HUES48 (cell line): ENCODE measurements around the gene GRB10.

Experiments
- H3K27ac ChIP-seq: one replicate; pipeline ENCODE4 v1.7.0; 2013; ENCODE audit warnings: low read depth, low read length, inconsistent platforms
- H3K27me3 ChIP-seq: 2 replicates; pipeline ENCODE4 v1.6.1; 2013; ENCODE audit warnings: mild to moderate bottlenecking, low read length; ENCODE audit not compliant: control insufficient read depth, insufficient read depth
- H3K36me3 ChIP-seq: 2 replicates; pipeline ENCODE4 v1.6.1; 2013; ENCODE audit warnings: low read length; ENCODE audit not compliant: control insufficient read depth, insufficient read depth
- H3K4me1 ChIP-seq: 2 replicates; pipeline ENCODE4 v1.6.1; 2013; ENCODE audit warnings: mild to moderate bottlenecking, low read length; ENCODE audit not compliant: control insufficient read depth, insufficient read depth
- H3K4me3 ChIP-seq: 2 replicates; pipeline ENCODE4 v1.5.1; 2013; ENCODE audit warnings: mild to moderate bottlenecking, low read depth, low read length
- H3K9ac ChIP-seq: 2 replicates; pipeline ENCODE4 v1.6.1; 2013; ENCODE audit warnings: mild to moderate bottlenecking, low read depth, low read length, moderate library complexity
- H3K9me3 ChIP-seq: 2 replicates; pipeline ENCODE4 v1.6.1; 2013; ENCODE audit warnings: low read length; ENCODE audit not compliant: control insufficient read depth, insufficient read depth

GRB10 gene

DNA sequence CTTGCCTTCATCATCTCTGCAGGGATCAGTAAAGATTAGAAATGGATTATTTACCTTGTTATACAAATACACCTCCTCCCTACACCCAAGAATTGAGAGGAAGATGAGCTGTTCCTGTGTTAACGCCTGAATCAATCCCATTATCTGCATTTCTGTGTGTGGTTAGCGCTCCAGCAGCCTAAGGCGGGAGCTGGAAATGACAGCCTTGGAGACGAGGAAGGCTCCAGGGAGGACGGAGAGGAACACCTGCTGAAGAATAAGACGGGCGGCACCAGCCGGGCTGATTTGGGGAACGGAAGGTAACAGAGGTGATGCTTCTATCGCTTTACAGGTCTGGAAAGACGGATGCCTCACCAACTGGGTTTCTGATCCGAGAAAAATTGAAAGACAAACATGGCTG lies 183.3 kb downstream of the GRB10 start:
- no peak overlapping the region for H3K27ac ChIP-seq
- H3K4me3 ChIP-seq = no peak overlapping the region
- peaks cover 78% of the 10 kb centered on the region for H3K36me3 ChIP-seq
- H3K4me1 ChIP-seq = peaks cover 10% of the 10 kb centered on the region
- H3K9me3 ChIP-seq = no peaks in the 10 kb centered on the region
- no peaks in the 10 kb centered on the region for H3K27me3 ChIP-seq
- no peak overlapping the region for H3K9ac ChIP-seq

GRCh38 chr7:50598460-50599343 lies 184.0 kb downstream of the GRB10 start:
- H3K9me3 ChIP-seq = no peaks in the 10 kb centered on the region
- H3K9ac ChIP-seq = no peak overlapping the region
- peaks cover 77% of the 10 kb centered on the region for H3K36me3 ChIP-seq
- no peak overlapping the region for H3K27ac ChIP-seq
- no peaks in the 10 kb centered on the region for H3K27me3 ChIP-seq
- H3K4me3 ChIP-seq = no peak overlapping the region
- H3K4me1 ChIP-seq = peaks cover 10% of the 10 kb centered on the region

DNA sequence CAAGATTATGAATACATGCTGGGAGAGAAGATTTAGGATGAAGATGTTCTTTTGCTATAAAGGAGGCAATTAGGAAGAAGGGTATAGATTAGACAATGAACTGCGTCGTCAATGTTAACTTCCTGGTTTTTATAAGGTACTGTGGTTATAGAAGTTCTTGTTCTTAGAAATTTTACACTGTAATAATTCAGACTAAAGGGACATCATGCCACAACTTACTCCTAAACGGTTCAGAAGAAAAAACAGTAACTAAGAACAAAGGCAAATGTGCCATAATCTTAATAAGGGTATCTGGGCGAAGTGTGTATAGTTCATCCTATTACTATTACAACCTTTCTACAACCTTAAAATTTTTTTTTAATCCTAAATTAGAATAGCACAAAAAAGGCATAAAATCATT lies 186.2 kb downstream of the GRB10 start:
- Histone ChIP-seq H3K27me3 (no peaks in the 10 kb centered on the region), H3K4me3 (no peak overlapping the region), H3K27ac (no peak overlapping the region), H3K9ac (no peak overlapping the region), H3K4me1 (no peaks in the 10 kb centered on the region), H3K36me3 (peaks cover 76% of the 10 kb centered on the region), H3K9me3 (no peaks in the 10 kb centered on the region)

DNA sequence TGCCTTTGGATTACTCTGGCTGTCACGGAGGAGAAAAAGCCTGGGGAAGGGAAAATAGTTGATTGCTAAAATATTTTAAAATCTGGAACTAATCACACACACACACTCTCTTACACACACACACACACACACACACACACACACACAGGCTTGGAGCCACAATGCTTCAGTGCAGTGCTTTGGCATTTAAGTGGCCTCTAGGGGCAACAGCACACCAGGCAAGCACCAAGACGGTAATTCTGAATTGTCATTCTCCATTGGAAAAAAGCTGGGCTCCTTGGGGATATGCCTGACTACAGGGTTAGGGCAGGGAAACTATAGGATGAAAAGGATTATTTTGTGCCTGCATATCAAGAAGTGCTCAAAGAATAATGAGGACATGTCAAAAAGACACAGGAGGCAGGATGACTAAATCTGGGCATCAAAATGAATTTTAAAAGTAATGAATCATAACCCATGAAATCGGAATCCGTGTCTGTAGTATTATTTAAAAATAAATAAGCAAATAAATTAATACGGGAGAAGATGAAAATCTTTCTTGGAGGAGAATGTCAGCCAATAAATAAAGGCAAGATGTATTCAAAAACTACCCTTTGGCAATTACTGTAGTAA lies 187.1 kb downstream of the GRB10 start:
- Histone ChIP-seq H3K9me3 (no peaks in the 10 kb centered on the region), H3K27me3 (no peaks in the 10 kb centered on the region), H3K9ac (no peak overlapping the region), H3K27ac (no peak overlapping the region), H3K36me3 (peaks cover 71% of the 10 kb centered on the region), H3K4me1 (no peaks in the 10 kb centered on the region), H3K4me3 (no peak overlapping the region)

DNA sequence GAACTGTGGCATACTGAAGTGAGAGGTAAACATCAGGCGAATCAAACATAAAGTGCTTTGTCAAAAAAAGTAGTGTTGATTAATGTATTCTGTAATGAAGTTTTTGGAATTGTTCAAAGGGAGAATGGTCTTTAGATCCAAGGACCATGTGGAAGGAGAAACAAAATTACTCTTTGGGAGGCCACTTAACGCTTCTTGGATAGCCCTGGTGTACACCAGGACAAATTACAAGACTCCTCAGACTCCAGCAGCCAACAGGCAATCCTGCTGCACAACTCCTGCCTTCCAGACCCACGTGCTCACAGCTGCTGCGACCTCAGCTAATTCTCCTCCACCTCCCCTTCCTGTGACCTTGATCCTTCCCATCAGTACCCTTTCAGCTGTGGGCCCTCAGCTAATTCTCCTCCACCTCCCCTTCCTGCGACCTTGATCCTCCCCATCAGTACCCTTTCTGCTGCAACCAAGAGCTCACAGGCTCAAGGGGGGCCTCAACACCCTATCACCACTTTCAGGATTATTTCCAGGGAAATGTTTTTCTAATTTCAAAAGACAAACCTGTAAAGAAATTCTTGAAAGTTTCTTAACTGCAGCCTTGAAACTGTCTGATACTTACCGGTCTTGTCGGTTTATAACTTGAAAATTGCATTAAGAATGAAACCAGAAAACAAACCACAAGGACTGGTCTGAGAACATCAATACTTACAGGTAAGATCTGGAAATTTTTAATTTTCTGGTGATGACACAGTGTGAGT lies 187.8 kb downstream of the GRB10 start:
- H3K9me3 ChIP-seq = no peaks in the 10 kb centered on the region
- H3K27me3 ChIP-seq = no peaks in the 10 kb centered on the region
- H3K9ac ChIP-seq = no peak overlapping the region
- H3K4me3 ChIP-seq = no peak overlapping the region
- peaks cover 65% of the 10 kb centered on the region for H3K36me3 ChIP-seq
- no peak overlapping the region for H3K27ac ChIP-seq
- no peaks in the 10 kb centered on the region for H3K4me1 ChIP-seq

- H3K27ac ChIP-seq = no peak overlapping the region
- H3K36me3 ChIP-seq = peaks cover 62% of the 10 kb centered on the region
- H3K27me3 ChIP-seq = no peaks in the 10 kb centered on the region
Measured at GRCh38 chr7:50594136-50594535, 188.6 kb downstream of the GRB10 start.

GRCh38 chr7:50592940-50593339 lies 189.8 kb downstream of the GRB10 start:
- no peak overlapping the region for H3K9ac ChIP-seq
- H3K27ac ChIP-seq = no peak overlapping the region
- no peaks in the 10 kb centered on the region for H3K9me3 ChIP-seq
- H3K4me3 ChIP-seq = no peak overlapping the region
- H3K36me3 ChIP-seq = peaks cover 52% of the 10 kb centered on the region
- no peaks in the 10 kb centered on the region for H3K27me3 ChIP-seq
- no peaks in the 10 kb centered on the region for H3K4me1 ChIP-seq

More at GRCh38 chr7:50594136-50594535, 188.6 kb downstream of the GRB10 start:
- Histone ChIP-seq H3K9me3 (no peaks in the 10 kb centered on the region), H3K4me1 (no peaks in the 10 kb centered on the region), H3K4me3 (no peak overlapping the region), H3K9ac (no peak overlapping the region)

- Histone ChIP-seq H3K27ac (peak overlapping the region; percentile 32), H3K36me3 (peaks cover 45% of the 10 kb centered on the region), H3K27me3 (no peaks in the 10 kb centered on the region), H3K9me3 (no peaks in the 10 kb centered on the region), H3K4me1 (no peaks in the 10 kb centered on the region), H3K9ac (no peak overlapping the region), H3K4me3 (no peak overlapping the region)
Measured at GRCh38 chr7:50591480-50592438, 190.9 kb downstream of the GRB10 start.

- H3K9me3 ChIP-seq = no peaks in the 10 kb centered on the region
- H3K9ac ChIP-seq = no peak overlapping the region
- no peak overlapping the region for H3K4me3 ChIP-seq
- peak overlapping the region; percentile 32 for H3K27ac ChIP-seq
- no peaks in the 10 kb centered on the region for H3K27me3 ChIP-seq
- peaks cover 38% of the 10 kb centered on the region for H3K36me3 ChIP-seq
- no peaks in the 10 kb centered on the region for H3K4me1 ChIP-seq
Measured at GRCh38 chr7:50591098-50591479, 191.6 kb downstream of the GRB10 start.

DNA sequence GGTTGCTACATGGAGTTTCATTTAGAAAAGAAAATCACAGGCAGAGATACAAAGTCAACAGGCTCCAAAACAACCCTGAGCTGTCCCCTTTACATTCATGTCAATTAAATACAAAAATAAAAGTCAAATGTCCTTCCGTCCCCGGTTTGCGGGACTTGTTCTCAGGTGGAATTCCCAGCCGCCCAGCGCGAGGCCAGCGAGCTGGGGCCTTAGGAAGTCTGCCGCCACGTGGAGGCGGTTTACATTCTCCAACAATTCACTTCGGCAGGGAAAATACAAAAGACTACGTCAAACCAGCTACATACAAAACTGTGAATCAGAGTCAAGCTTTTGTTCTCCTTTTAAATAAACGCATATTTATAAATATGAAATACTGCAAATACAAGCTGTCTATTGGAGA lies 192.2 kb downstream of the GRB10 start:
- H3K27me3 ChIP-seq = no peaks in the 10 kb centered on the region
- H3K9ac ChIP-seq = no peak overlapping the region
- no peaks in the 10 kb centered on the region for H3K9me3 ChIP-seq
- no peak overlapping the region for H3K4me3 ChIP-seq
- peaks cover 36% of the 10 kb centered on the region for H3K36me3 ChIP-seq
- no peaks in the 10 kb centered on the region for H3K4me1 ChIP-seq
- H3K27ac ChIP-seq = no peak overlapping the region
